GM12874 (cell line): Measurements from ENCODE around the gene PRAME.

Experiments used
- CTCF ChIP-seq: IDR thresholded peaks from 2 replicates; pipeline ENCODE4 v1.5.1; 2011; ENCODE audit warnings: low read depth, mild to moderate bottlenecking, control low read depth, low read length, moderate library complexity; ENCODE audit not compliant: insufficient read depth

The PRAME gene

GRCh38 chr22:22538226-22538989 is 20.7 kb downstream of the PRAME start:
- TF ChIP-seq CTCF, result no peak

- TF ChIP-seq CTCF, result no peak
These were observed 22.1 kb downstream of the PRAME start for GRCh38 chr22:22536916-22537315.

GRCh38 chr22:22536515-22536914 is 22.6 kb downstream of the PRAME start:
- TF ChIP-seq CTCF, result no peak

- TF ChIP-seq CTCF, result no peak
These were observed 23.4 kb downstream of the PRAME start for GRCh38 chr22:22535662-22536061.

- no peak for TF ChIP-seq CTCF
These were observed 24.3 kb downstream of the PRAME start for GRCh38 chr22:22534604-22535415.

- TF ChIP-seq CTCF, result no peak
These were observed 25.2 kb downstream of the PRAME start for GRCh38 chr22:22533863-22534262.

GRCh38 chr22:22533417-22533816 is 25.6 kb downstream of the PRAME start:
- TF ChIP-seq CTCF, result no peak
